B cell (primary cell): Measurements from ENCODE around the gene DYNLL1. TPM values are rescaled to one million over a fixed set of nuclear protein-coding genes. Genes with fewer than 3 reads are reported as not detected.

Experiments
- ATAC-seq: fragments of 200-7000 bp; cut with Tn5 transposase; one replicate; pipeline ENCODE4 v1.10.0; 2021; ENCODE audit warnings: low read depth, mild to moderate bottlenecking, moderate number of reproducible peaks, moderate library complexity
- CTCF ChIA-PET: fragments of 350-600 bp; sonication (Branson Sonifier 250); formaldehyde crosslinking; loops from one replicate; lab custom pipeline; 2021; ENCODE audit warnings: antibody characterized with exemption, inconsistent platforms; lab: Charles Lee
- POLR2A ChIA-PET: fragments of 350-600 bp; sonication (Branson Sonifier 250); formaldehyde crosslinking; loops from one replicate; lab custom pipeline; 2021; ENCODE audit warnings: antibody characterized with exemption; lab: Charles Lee
- DNase-seq: peaks from one replicate; pipeline ENCODE4 v3.0.0; 2013
- H2AFZ ChIP-seq: 2 replicates; pipeline ENCODE4 v1.6.1; 2012; ENCODE audit warnings: mild to moderate bottlenecking, low read depth, low read length; ENCODE audit not compliant: insufficient read depth, poor library complexity, severe bottlenecking
- H3K27ac ChIP-seq, 2 donors: 1 replicate in 1 of 2; 2 replicates in 1 of 2; pipeline ENCODE4 v1.5.1; 2012 to 2013; ENCODE audit warnings: low read length in 2 of 2, mild to moderate bottlenecking in 2 of 2, moderate library complexity in 1 of 2
- H3K27me3 ChIP-seq, 4 experiments: fragments of 200-600 bp in 1 of 4; sonication (generic) in 1 of 4; replicated peaks in 1 of 4; 1 replicate in 2 of 4; 2 replicates in 2 of 4; pipeline versions ENCODE4 v1.6.1 to v1.7.0; 2013 to 2016; ENCODE audit warnings: low read length in 3 of 4, mild to moderate bottlenecking in 2 of 4, mixed read lengths in 1 of 4, moderate library complexity in 1 of 4; ENCODE audit not compliant: insufficient read depth in 4 of 4, control insufficient read depth in 3 of 4; ENCODE audit errors: control extremely low read depth in 1 of 4
- H3K36me3 ChIP-seq, 2 experiments: replicated peaks in 1 of 2; 1 replicate in 1 of 2; 2 replicates in 1 of 2; pipeline versions ENCODE4 v1.6.1 to v1.7.1; 2013; ENCODE audit warnings: low read length in 1 of 2; ENCODE audit not compliant: insufficient read depth in 2 of 2, control insufficient read depth in 1 of 2; ENCODE audit errors: control extremely low read depth in 1 of 2, extremely low read depth in 1 of 2
- H3K4me1 ChIP-seq, 2 donors: fragments of 200-600 bp in 1 of 2; sonication (generic) in 1 of 2; 1 replicate in 1 of 2; 2 replicates in 1 of 2; pipeline versions ENCODE4 v1.5.1 to v1.6.1; 2013 to 2017; ENCODE audit warnings: low read length in 2 of 2; ENCODE audit not compliant: control insufficient read depth in 2 of 2, insufficient read depth in 2 of 2
- H3K4me2 ChIP-seq: replicated peaks from 2 replicates; pipeline ENCODE3; 2012; ENCODE audit warnings: mild to moderate bottlenecking, low read depth, low read length; ENCODE audit not compliant: poor library complexity, severe bottlenecking
- H3K4me3 ChIP-seq, 5 experiments: fragments of 200-600 bp in 1 of 5; sonication (generic) in 1 of 5; 1 replicate in 3 of 5; 2 replicates in 2 of 5; pipeline versions ENCODE4 v1.5.1 to v1.7.0; 2011 to 2016; ENCODE audit warnings: low read length in 4 of 5, mild to moderate bottlenecking in 4 of 5, low read depth in 2 of 5, control low read depth in 1 of 5, moderate library complexity in 1 of 5; ENCODE audit not compliant: insufficient read depth in 1 of 5; ENCODE audit errors: control extremely low read depth in 1 of 5, extremely low read depth in 1 of 5
- H3K79me2 ChIP-seq: fragments of 200-600 bp; sonication (generic); one replicate; pipeline ENCODE4 v1.6.0; 2016; ENCODE audit warnings: low read length; ENCODE audit not compliant: control insufficient read depth, insufficient read depth
- H3K9ac ChIP-seq: fragments of 200-600 bp; sonication (generic); 2 replicates; pipeline ENCODE4 v1.6.1; 2017; ENCODE audit warnings: mild to moderate bottlenecking, low read length, moderate library complexity
- H3K9me3 ChIP-seq, 3 donors: one replicate each; pipeline versions ENCODE4 v1.6.1 to v1.7.1; 2013; ENCODE audit warnings: low read length in 2 of 3; ENCODE audit not compliant: control insufficient read depth in 2 of 3, insufficient read depth in 1 of 3; ENCODE audit errors: control extremely low read depth in 1 of 3
- H4K20me1 ChIP-seq: 2 replicates; pipeline ENCODE4 v1.6.0; 2012; ENCODE audit warnings: mild to moderate bottlenecking, low read length; ENCODE audit not compliant: insufficient read depth, control insufficient read depth, poor library complexity, severe bottlenecking
- H3K27ac Mint-ChIP-seq: one replicate; pipeline ENCODE4 v1.8.0; 2021; ENCODE audit warnings: mixed read lengths
- H3K27me3 Mint-ChIP-seq: one replicate; pipeline ENCODE4 v1.8.0; 2021; ENCODE audit warnings: mixed read lengths
- H3K4me1 Mint-ChIP-seq: one replicate; pipeline ENCODE4 v1.8.0; 2021; ENCODE audit warnings: mixed read lengths
- H3K4me3 Mint-ChIP-seq: one replicate; pipeline ENCODE4 v1.8.0; 2021; ENCODE audit warnings: mixed read lengths
- H3K9me3 Mint-ChIP-seq: one replicate; pipeline ENCODE4 v1.8.0; 2022; ENCODE audit warnings: mixed read lengths; ENCODE audit not compliant: insufficient read depth
- EZH2 ChIP-seq: IDR thresholded peaks from 2 replicates; pipeline ENCODE4 v1.6.1; 2012; ENCODE audit warnings: borderline replicate concordance, low read depth, mild to moderate bottlenecking, moderate library complexity, low read length; ENCODE audit not compliant: insufficient read depth, poor library complexity, severe bottlenecking
- WGBS: methylation state at CpG from one replicate; pipeline ENCODE4 v1.1.5; 2013; ENCODE audit warnings: missing lambda C conversion rate; ENCODE audit not compliant: insufficient coverage; 5-methylcytosine and 5-hydroxymethylcytosine counted together
- intact Hi-C: fragments of 100-400 bp; cut with micrococcal nuclease; formaldehyde crosslinking; loops from one replicate; pipeline ENCODE4 v1.10.0; 2022
- polyA plus RNA-seq: library from polyadenylated mRNA; depleted of rRNA; stranded (reverse); fragments of >200 nt; gene quantifications from 2 replicates; pipeline ENCODE4 v1.2.3, GENCODE V29; 2012
- small RNA-seq: library from RNA; depleted of rRNA; stranded (forward); fragments of <200 nt; gene quantifications from one replicate; pipeline ENCODE3, GENCODE V24; 2012; ENCODE audit warnings: low replicate concordance, low read depth; ENCODE audit not compliant: insufficient read length
- total RNA-seq, 2 donors: library from RNA; stranded (reverse); fragments of 120-200 nt in 1 of 2; gene quantifications; 1 replicate in 1 of 2; 2 replicates in 1 of 2; pipeline versions ENCODE4 v1.2.3 to v1.2.4, GENCODE V29; 2013 to 2022

The DYNLL1 gene
- total and polyA plus RNA-seq, 2 donors (not counting 1 experiment from before 2014, with no cell fraction given), result 116 to 132 TPM

GRCh38 chr12:120546050-120546386, 50.1 kb downstream of the DYNLL1 start:
- Histone ChIP-seq H3K4me3 (no peak overlapping the region), H2AFZ (no peak overlapping the region), H3K4me1 (no peaks in the 10 kb centered on the region), H3K27me3 (no peaks in the 10 kb centered on the region), H3K9ac (no peak overlapping the region), H4K20me1 (peaks cover 92% of the 10 kb centered on the region), H3K36me3 (peaks cover 4 to 66% of the 10 kb centered on the region in 2 experiments), H3K4me2 (no peak overlapping the region), H3K79me2 (peaks cover 98% of the 10 kb centered on the region), H3K27ac (no peak overlapping the region), H3K9me3 (no peaks in the 10 kb centered on the region)
- ChIA-PET CTCF (no interaction called here), POLR2A (interaction anchor here (0.5 kb wide), 1 partner anchor 49 kb away, joined by 4 read pairs; no protein-coding TSS in a partner anchor)
- H3K9me3 Mint-ChIP-seq, result no peaks in the 10 kb centered on the region
- no peaks in the 10 kb centered on the region for H3K27me3 Mint-ChIP-seq
- no peak overlapping the region for H3K27ac Mint-ChIP-seq
- H3K4me3 Mint-ChIP-seq, result no peak overlapping the region
- peaks cover 6% of the 10 kb centered on the region for H3K4me1 Mint-ChIP-seq
- ATAC-seq (no peak), DNase-seq (no peak)
- no peak for TF ChIP-seq EZH2
- WGBS, result no CpG with 5 or more reads among the region's 3 CpGs
- intact Hi-C loops, result no loop called here

Small RNA genes lying within 50 kb of the gene (small RNA-seq; reads per million reads assigned to genes)
- gene RF00019, result not detected

Other genes starting within 250 kb of the DYNLL1 start
- gene PXN, start 230.4 kb upstream of the DYNLL1 start, total RNA-seq, result 2.0 and 2.8 TPM in 2 replicates
- gene PXN, start 230.4 kb upstream of the DYNLL1 start, polyA plus RNA-seq, result 3.1 and 5.4 TPM in 2 replicates
- gene RNU4-2, start 204.2 kb upstream of the DYNLL1 start, total RNA-seq, result 12,344 and 13,004 TPM in 2 replicates
- gene RNU4-2, start 204.2 kb upstream of the DYNLL1 start, polyA plus RNA-seq, result not detected in 2 replicates
- 3,269 and 3,426 TPM in 2 replicates for gene RNU4-1, start 202.9 kb upstream of the DYNLL1 start, total RNA-seq
- not detected in 2 replicates for gene RNU4-1, start 202.9 kb upstream of the DYNLL1 start, polyA plus RNA-seq
- 2.5 and 4.8 TPM in 2 replicates for gene SIRT4, start 193.8 kb upstream of the DYNLL1 start, total RNA-seq
- 1.3 and 1.5 TPM in 2 replicates for gene SIRT4, start 193.8 kb upstream of the DYNLL1 start, polyA plus RNA-seq
- gene PLA2G1B, start 168.3 kb upstream of the DYNLL1 start, total RNA-seq, result not detected in 2 replicates
- gene PLA2G1B, start 168.3 kb upstream of the DYNLL1 start, polyA plus RNA-seq, result not detected in 2 replicates
- not detected in 2 replicates for gene MSI1, start 126.9 kb upstream of the DYNLL1 start, total RNA-seq
- gene MSI1, start 126.9 kb upstream of the DYNLL1 start, polyA plus RNA-seq, result not detected in 2 replicates
- 132 and 137 TPM in 2 replicates for gene COX6A1, start 58.0 kb upstream of the DYNLL1 start, total RNA-seq
- gene COX6A1, start 58.0 kb upstream of the DYNLL1 start, polyA plus RNA-seq, result 366 and 484 TPM in 2 replicates
- gene TRIAP1, start 49.7 kb upstream of the DYNLL1 start, total RNA-seq, result 15.8 and 19.6 TPM in 2 replicates
- gene TRIAP1, start 49.7 kb upstream of the DYNLL1 start, polyA plus RNA-seq, result 13.8 and 20.5 TPM in 2 replicates
- gene GATC, start 49.7 kb upstream of the DYNLL1 start, total RNA-seq, result 26.0 and 26.4 TPM in 2 replicates
- gene GATC, start 49.7 kb upstream of the DYNLL1 start, polyA plus RNA-seq, result 13.8 and 15.0 TPM in 2 replicates
- 151 and 157 TPM in 2 replicates for gene SRSF9, start 26.4 kb upstream of the DYNLL1 start, total RNA-seq
- gene SRSF9, start 26.4 kb upstream of the DYNLL1 start, polyA plus RNA-seq, result 96.3 and 188 TPM in 2 replicates
- 22.1 and 25.4 TPM in 2 replicates for gene COQ5, start 33.0 kb downstream of the DYNLL1 start, total RNA-seq
- gene COQ5, start 33.0 kb downstream of the DYNLL1 start, polyA plus RNA-seq, result 9.8 and 14.2 TPM in 2 replicates
- 227 and 236 TPM in 2 replicates for gene RNF10, start 38.2 kb downstream of the DYNLL1 start, total RNA-seq
- gene RNF10, start 38.2 kb downstream of the DYNLL1 start, polyA plus RNA-seq, result 163 and 250 TPM in 2 replicates
- gene POP5, start 85.3 kb downstream of the DYNLL1 start, total RNA-seq, result 60.6 and 61.4 TPM in 2 replicates
- gene POP5, start 85.3 kb downstream of the DYNLL1 start, polyA plus RNA-seq, result 98.0 and 107 TPM in 2 replicates
- gene CABP1, start 144.5 kb downstream of the DYNLL1 start, total RNA-seq, result not detected in 2 replicates
- gene CABP1, start 144.5 kb downstream of the DYNLL1 start, polyA plus RNA-seq, result not detected in 2 replicates
- gene MLEC, start 191.0 kb downstream of the DYNLL1 start, total RNA-seq, result 39.8 and 52.6 TPM in 2 replicates
- 3.4 and 5.5 TPM in 2 replicates for gene MLEC, start 191.0 kb downstream of the DYNLL1 start, polyA plus RNA-seq
- gene UNC119B, start 214.3 kb downstream of the DYNLL1 start, total RNA-seq, result 19.2 and 22.7 TPM in 2 replicates
- gene UNC119B, start 214.3 kb downstream of the DYNLL1 start, polyA plus RNA-seq, result 5.2 and 7.2 TPM in 2 replicates
- gene ACADS, start 229.7 kb downstream of the DYNLL1 start, total RNA-seq, result 10.0 and 10.1 TPM in 2 replicates
- gene ACADS, start 229.7 kb downstream of the DYNLL1 start, polyA plus RNA-seq, result 4.8 and 6.8 TPM in 2 replicates